ENCODE measurements around the gene EID3. TPM values are rescaled to one million over a fixed set of nuclear protein-coding genes. Genes with fewer than 3 reads are reported as not detected.
"Not testable (repeated sequence)": the region's sequence is repeated elsewhere in the genome, so short reads cannot be mapped to it uniquely, and the experiment has no call there.

The EID3 gene
- total RNA-seq, 4 donors from 2014 or later, result 0.51 to 3.4 (median 1.00) TPM

DNA sequence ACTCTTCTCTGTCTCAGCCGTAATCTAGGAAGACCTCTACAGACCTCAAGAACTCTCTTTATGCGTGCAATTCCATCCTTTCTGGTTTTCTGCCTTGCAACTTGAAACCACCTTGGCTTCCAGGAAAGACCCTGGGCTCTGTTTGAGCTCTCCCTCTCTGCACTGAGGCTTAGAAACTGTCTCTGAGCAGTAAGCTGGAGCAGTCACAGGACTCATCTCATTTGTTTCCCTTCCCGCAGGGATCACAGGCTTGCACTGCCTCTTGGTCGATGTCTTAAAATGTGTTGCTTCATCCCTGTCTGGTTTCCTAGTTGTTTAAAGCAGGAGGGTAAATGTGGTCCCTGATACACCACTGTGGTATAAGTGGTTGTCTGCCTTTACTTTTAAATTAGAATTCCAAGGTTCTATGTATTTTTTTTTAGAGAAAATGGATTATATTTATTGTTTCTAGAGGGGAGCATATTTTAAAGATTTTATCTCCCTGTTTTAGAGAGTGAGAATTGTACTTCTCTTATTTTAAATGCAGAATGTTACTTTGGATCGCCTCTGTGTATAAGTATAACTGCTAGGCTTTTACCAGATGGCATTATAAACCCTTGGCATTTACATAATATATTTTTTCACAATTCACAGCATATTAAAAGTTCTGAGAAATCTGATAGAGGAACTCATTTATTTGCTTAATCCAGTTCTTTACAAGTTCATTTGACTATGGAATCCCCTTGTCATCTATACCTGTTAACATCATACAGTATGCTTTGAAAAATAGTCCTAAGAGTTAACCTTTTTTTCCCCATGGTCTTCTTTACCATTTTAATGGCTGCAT lies 26.4 kb downstream of the EID3 start:
- no peaks in the 10 kb centered on the region for H3K9me3 ChIP-seq
- in situ Hi-C loops (cut with MboI; ENCODE audit: low sequenced_read_pairs in 4 of 4) (no loop called here), intact Hi-C loops (cut with DNase I; ENCODE audit: low total_unique reads) (no loop called here)
- ATAC-seq (no peak), DNase-seq (no peak)
- no peak overlapping the region for H3K4me3 ChIP-seq
- TF ChIP-seq, protein P1, sequence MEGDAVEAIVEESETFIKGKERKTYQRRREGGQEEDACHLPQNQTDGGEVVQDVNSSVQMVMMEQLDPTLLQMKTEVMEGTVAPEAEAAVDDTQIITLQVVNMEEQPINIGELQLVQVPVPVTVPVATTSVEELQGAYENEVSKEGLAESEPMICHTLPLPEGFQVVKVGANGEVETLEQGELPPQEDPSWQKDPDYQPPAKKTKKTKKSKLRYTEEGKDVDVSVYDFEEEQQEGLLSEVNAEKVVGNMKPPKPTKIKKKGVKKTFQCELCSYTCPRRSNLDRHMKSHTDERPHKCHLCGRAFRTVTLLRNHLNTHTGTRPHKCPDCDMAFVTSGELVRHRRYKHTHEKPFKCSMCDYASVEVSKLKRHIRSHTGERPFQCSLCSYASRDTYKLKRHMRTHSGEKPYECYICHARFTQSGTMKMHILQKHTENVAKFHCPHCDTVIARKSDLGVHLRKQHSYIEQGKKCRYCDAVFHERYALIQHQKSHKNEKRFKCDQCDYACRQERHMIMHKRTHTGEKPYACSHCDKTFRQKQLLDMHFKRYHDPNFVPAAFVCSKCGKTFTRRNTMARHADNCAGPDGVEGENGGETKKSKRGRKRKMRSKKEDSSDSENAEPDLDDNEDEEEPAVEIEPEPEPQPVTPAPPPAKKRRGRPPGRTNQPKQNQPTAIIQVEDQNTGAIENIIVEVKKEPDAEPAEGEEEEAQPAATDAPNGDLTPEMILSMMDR (IDR thresholded peaks at IDR 0.05 in 4 of 5, conservative IDR thresholded peaks at IDR 0.05 in 1 of 5), result no peak
- TF ChIP-seq POLR2A (IDR thresholded peaks at IDR 0.05), result no peak
- no peaks in the 10 kb centered on the region for H3K4me1 ChIP-seq
- H3K27me3 ChIP-seq, result no peaks in the 10 kb centered on the region
- peaks cover 0 to 88% of the 10 kb centered on the region in 2 donors for H3K36me3 ChIP-seq
- no peak overlapping the region for H3K27ac ChIP-seq

DNA sequence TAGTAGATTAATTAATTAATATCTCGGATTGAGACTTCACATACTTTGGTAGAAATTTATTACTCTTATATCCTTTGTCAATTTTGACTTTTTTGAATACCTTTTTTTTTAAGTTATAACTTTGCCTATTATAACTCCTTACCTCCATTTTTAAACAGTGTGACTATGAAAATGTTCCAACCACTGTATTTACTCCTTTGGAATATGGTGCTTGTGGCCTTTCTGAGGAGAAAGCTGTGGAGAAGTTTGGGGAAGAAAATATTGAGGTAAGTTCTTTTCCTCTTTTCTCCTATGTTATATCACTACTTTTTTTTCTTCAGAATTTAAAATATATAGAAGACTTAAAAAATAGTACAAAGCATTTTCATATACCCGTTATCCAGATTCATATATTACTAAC lies 27.8 kb downstream of the EID3 start:
- intact Hi-C loops (cut with DNase I; ENCODE audit: low total_unique reads), result no loop called here
- in situ Hi-C loops (cut with MboI; ENCODE audit: low sequenced_read_pairs in 4 of 4), result no loop called here
- Histone ChIP-seq H3K4me3 (no peak overlapping the region), H3K4me1 (no peaks in the 10 kb centered on the region), H3K27me3 (no peaks in the 10 kb centered on the region), H3K9me3 (no peaks in the 10 kb centered on the region), H3K27ac (no peak overlapping the region), H3K36me3 (peaks cover 0 to 88% of the 10 kb centered on the region in 2 donors)
- TF ChIP-seq, protein P1 (IDR thresholded peaks at IDR 0.05 in 4 of 5, conservative IDR thresholded peaks at IDR 0.05 in 1 of 5), result no peak
- no peak for TF ChIP-seq POLR2A (IDR thresholded peaks at IDR 0.05)
- ATAC-seq, result no peak
- DNase-seq, result no peak

DNA sequence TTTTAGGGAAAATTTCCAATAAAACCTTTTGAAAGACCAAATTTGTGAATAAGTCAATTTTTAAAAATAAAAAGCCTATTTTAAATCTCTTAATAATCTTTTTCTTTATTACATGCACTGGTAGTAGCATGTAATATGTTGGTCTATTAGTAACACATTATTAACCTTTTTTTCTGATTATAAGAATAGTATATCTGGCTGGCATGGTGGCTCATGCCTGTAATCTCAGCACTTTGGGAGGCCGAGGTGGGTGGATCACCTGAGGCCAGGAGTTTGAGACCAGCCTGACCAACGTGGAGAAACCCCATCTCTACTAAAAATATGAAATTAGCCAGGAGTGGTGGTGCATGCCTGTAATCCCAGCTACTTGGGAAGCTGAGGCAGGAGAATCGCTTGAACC lies 28.7 kb downstream of the EID3 start:
- in situ Hi-C loops (cut with MboI; ENCODE audit: low sequenced_read_pairs in 4 of 4); ATAC-seq; intact Hi-C loops (cut with DNase I; ENCODE audit: low total_unique reads); H3K9me3 ChIP-seq; DNase-seq; H3K4me3 ChIP-seq; H3K4me1 ChIP-seq; H3K27me3 ChIP-seq; H3K27ac ChIP-seq: not testable (repeated sequence)
- H3K36me3 ChIP-seq, result peaks cover 0 to 88% of the 10 kb centered on the region in 2 donors

DNA sequence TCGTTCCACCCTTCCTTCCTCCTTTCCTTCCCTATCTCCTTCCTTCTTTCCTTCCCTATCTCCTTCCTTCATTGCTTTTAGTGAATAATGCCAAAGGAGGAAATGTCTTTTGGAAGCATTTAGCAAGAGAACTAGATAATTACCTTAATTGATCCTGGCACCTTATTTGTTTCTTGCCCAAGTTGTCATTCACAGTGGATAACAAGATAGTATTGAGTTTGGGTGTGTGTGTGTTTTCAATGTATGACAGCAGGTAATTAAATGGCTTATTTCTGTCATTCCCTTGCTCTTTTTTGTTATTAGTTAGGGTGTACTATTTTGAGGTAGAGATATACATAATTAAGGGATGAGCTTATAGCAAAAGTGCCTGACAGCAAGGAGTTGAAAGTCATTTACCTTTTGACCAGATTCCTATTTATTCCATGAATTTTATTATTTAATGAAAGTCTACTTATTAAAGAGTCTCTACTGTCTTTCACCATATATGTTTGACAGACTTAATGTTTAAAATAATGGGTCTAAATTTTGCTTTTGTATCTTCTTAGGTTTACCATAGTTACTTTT lies 30.2 kb downstream of the EID3 start:
- no peak overlapping the region for H3K27ac ChIP-seq
- in situ Hi-C loops (cut with MboI; ENCODE audit: low sequenced_read_pairs in 4 of 4), result no loop called here
- no peaks in the 10 kb centered on the region for H3K4me1 ChIP-seq
- intact Hi-C loops (cut with DNase I; ENCODE audit: low total_unique reads), result no loop called here
- peaks cover 0 to 89% of the 10 kb centered on the region in 2 donors for H3K36me3 ChIP-seq
- ATAC-seq, result no peak
- no peaks in the 10 kb centered on the region for H3K27me3 ChIP-seq
- no peak for DNase-seq
- no peak for TF ChIP-seq POLR2A (IDR thresholded peaks at IDR 0.05)
- TF ChIP-seq, protein P1 (IDR thresholded peaks at IDR 0.05 in 4 of 5, conservative IDR thresholded peaks at IDR 0.05 in 1 of 5), result no peak
- no peak overlapping the region for H3K4me3 ChIP-seq
- H3K9me3 ChIP-seq, result no peaks in the 10 kb centered on the region

DNA sequence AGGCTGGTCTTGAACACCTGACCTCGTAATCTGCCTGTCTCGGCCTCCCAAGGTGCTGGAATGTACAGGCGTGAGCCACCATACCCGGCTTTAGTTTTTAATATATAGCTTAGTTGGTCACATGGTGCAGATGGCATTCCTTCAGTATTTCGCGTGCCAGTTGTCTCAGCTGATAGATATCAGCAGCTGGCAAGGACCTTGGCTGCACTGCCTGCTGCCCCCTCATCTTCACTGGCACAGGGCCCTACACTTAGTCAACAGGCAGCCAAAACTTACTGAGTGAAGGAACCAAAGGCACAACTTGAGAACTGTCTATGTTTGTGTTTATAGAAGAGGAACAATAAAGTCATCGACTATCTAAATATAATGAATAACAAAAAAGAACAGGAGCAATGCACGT lies 31.0 kb downstream of the EID3 start:
- in situ Hi-C loops (cut with MboI; ENCODE audit: low sequenced_read_pairs in 4 of 4), result no loop called here
- H3K4me1 ChIP-seq, result no peaks in the 10 kb centered on the region
- DNase-seq, result no peak
- H3K9me3 ChIP-seq, result no peaks in the 10 kb centered on the region
- ATAC-seq, result no peak
- H3K27ac ChIP-seq, result no peak overlapping the region
- TF ChIP-seq, protein P1 (IDR thresholded peaks at IDR 0.05 in 4 of 5, conservative IDR thresholded peaks at IDR 0.05 in 1 of 5), result no peak
- no peak for TF ChIP-seq POLR2A (IDR thresholded peaks at IDR 0.05)
- H3K36me3 ChIP-seq, result peaks cover 0 to 89% of the 10 kb centered on the region in 2 donors
- no peaks in the 10 kb centered on the region for H3K27me3 ChIP-seq
- H3K4me3 ChIP-seq, result no peak overlapping the region
- intact Hi-C loops (cut with DNase I; ENCODE audit: low total_unique reads), result no loop called here

Data from gastrocnemius medialis (tissue), 4 donors.